ENCODE measurements around the gene DTX1.

Gene DTX1

DNA sequence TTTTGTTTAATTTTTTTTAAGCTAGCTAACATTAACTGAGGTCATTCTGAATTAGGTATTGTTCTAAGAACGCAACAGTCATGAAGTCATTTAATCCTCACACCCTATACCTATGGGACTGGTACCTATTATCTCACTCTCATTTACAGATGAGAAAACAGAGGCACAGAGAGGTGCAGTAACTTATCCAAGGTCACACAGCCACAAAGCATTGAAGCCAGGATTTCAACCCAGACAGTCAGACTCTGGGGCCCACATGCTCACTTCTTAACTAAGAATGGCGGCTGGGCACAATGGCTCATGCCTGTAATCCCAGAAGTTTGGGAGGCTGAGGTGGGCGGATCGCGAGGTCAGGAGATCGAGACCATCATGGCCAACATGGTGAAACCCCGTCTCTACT, 15.0 kb upstream of the DTX1 start:
- Histone ChIP-seq H3K79me2 (ENCODE audit: insufficient read depth, low read depth) (no peaks in the 10 kb centered on the region), H3K36me3 (ENCODE audit: insufficient read depth) (no peaks in the 10 kb centered on the region), H2AFZ (ENCODE audit: low read depth) (no peak overlapping the region), H3K4me2 (no peak overlapping the region), H3K27ac (no peak overlapping the region), H3K9ac (no peak overlapping the region), H3K4me1 (ENCODE audit: low read depth, poor library complexity, severe bottlenecking) (no peaks in the 10 kb centered on the region), H3K4me3 (IDR thresholded peaks at IDR 0.05; ENCODE audit: insufficient read depth, low read depth, low read length) (no peak overlapping the region), H3K27me3 (ENCODE audit: insufficient read depth, low read depth) (no peaks in the 10 kb centered on the region), H4K20me1 (ENCODE audit: insufficient read depth) (no peaks in the 10 kb centered on the region)
- TF ChIP-seq, protein P1, sequence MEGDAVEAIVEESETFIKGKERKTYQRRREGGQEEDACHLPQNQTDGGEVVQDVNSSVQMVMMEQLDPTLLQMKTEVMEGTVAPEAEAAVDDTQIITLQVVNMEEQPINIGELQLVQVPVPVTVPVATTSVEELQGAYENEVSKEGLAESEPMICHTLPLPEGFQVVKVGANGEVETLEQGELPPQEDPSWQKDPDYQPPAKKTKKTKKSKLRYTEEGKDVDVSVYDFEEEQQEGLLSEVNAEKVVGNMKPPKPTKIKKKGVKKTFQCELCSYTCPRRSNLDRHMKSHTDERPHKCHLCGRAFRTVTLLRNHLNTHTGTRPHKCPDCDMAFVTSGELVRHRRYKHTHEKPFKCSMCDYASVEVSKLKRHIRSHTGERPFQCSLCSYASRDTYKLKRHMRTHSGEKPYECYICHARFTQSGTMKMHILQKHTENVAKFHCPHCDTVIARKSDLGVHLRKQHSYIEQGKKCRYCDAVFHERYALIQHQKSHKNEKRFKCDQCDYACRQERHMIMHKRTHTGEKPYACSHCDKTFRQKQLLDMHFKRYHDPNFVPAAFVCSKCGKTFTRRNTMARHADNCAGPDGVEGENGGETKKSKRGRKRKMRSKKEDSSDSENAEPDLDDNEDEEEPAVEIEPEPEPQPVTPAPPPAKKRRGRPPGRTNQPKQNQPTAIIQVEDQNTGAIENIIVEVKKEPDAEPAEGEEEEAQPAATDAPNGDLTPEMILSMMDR (conservative IDR thresholded peaks at IDR 0.05; ENCODE audit: low read depth, low read length) = no peak

DNA sequence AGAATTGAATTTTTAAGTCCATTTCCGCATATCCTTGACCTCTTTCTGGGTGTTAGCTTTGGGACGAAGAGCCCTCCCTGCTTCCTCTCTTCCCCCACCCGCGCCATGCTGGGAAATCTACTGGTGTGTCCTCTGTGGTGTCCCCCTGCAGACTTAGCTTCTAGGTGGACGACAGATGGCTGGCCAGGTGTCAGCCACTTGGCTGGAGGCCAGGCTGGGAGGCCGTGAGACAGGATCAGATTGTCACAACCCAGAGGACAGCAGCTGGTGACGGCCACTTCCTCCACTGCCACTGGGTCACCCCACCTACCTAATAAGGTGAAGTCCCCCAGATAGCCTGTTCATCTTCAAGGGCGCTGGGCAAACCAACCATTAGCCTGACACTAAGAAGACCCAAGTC, 13.3 kb upstream of the DTX1 start:
- no peak overlapping the region for H3K4me3 ChIP-seq (IDR thresholded peaks at IDR 0.05; ENCODE audit: insufficient read depth, low read depth, low read length)
- no peak overlapping the region for H3K9ac ChIP-seq
- H3K36me3 ChIP-seq (ENCODE audit: insufficient read depth) = no peaks in the 10 kb centered on the region
- no peaks in the 10 kb centered on the region for H3K79me2 ChIP-seq (ENCODE audit: insufficient read depth, low read depth)
- TF ChIP-seq, protein P1 (conservative IDR thresholded peaks at IDR 0.05; ENCODE audit: low read depth, low read length) = no peak
- peaks cover under 1% of the 10 kb centered on the region for H3K4me1 ChIP-seq (ENCODE audit: low read depth, poor library complexity, severe bottlenecking)
- no peaks in the 10 kb centered on the region for H4K20me1 ChIP-seq (ENCODE audit: insufficient read depth)
- no peak overlapping the region for H3K4me2 ChIP-seq
- H3K27ac ChIP-seq = no peak overlapping the region
- H2AFZ ChIP-seq (ENCODE audit: low read depth) = no peak overlapping the region
- H3K27me3 ChIP-seq (ENCODE audit: insufficient read depth, low read depth) = no peaks in the 10 kb centered on the region

DNA sequence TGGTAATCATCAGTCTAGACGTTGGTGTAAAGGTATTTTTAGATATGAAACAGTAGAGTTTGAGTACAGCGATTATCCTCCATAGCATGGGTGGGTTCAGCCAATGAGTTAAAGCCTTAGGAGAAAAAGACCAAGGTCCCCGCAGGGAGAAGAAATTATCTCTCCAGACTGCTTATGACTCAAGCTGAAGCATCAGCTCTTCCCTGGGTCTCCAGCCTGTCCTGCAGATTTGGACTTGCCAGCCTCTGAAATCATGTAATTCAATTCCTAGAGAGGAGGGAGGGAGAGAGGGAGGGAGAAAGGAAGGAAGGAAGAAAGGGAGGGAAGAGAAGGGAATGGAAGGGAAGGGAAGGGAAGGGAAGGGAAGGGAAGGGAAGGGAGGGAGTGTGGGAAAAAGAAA, 12.0 kb upstream of the DTX1 start:
- TF ChIP-seq, protein P1 (conservative IDR thresholded peaks at IDR 0.05; ENCODE audit: low read depth, low read length) = no peak
- H3K4me2 ChIP-seq = no peak overlapping the region
- H3K4me1 ChIP-seq (ENCODE audit: low read depth, poor library complexity, severe bottlenecking) = peaks cover 13% of the 10 kb centered on the region

DNA sequence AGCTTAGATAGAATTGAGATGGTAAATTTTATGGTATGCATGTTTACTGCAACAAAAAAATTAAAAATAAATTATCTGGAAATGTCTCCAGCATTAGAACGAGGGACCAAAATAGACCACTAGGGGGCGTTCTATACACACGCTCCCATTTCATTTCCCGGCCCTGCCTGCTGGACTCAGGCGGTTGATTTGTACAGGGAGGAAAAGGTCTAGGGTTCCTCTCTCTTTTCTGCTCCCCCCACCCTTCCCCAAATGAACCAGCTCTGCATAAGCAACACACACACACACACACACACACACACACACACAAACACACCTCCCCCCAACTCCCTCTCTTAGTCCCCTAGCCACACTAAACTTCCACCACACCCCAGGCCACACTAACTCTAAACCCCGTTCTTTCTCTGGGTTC, 7.8 kb upstream of the DTX1 start:
- Histone ChIP-seq H3K4me2 (peak overlapping the region; percentile 18; the same call in 1 of the 2 replicates), H3K27ac (no peak overlapping the region), H2AFZ (ENCODE audit: low read depth) (peak overlapping the region; percentile 53), H3K36me3 (ENCODE audit: insufficient read depth) (no peaks in the 10 kb centered on the region), H3K79me2 (ENCODE audit: insufficient read depth, low read depth) (no peaks in the 10 kb centered on the region), H4K20me1 (ENCODE audit: insufficient read depth) (no peaks in the 10 kb centered on the region), H3K4me1 (ENCODE audit: low read depth, poor library complexity, severe bottlenecking) (peaks cover 16% of the 10 kb centered on the region), H3K9ac (no peak overlapping the region), H3K4me3 (IDR thresholded peaks at IDR 0.05; ENCODE audit: insufficient read depth, low read depth, low read length) (no peak overlapping the region), H3K27me3 (ENCODE audit: insufficient read depth, low read depth) (no peaks in the 10 kb centered on the region)
- TF ChIP-seq, protein P1 (conservative IDR thresholded peaks at IDR 0.05; ENCODE audit: low read depth, low read length) = peak; percentile 78

More for the DNA sequence above, 12.0 kb upstream of the DTX1 start:
- Histone ChIP-seq H3K27ac (no peak overlapping the region), H4K20me1 (ENCODE audit: insufficient read depth) (no peaks in the 10 kb centered on the region), H2AFZ (ENCODE audit: low read depth) (no peak overlapping the region), H3K4me3 (IDR thresholded peaks at IDR 0.05; ENCODE audit: insufficient read depth, low read depth, low read length) (no peak overlapping the region), H3K27me3 (ENCODE audit: insufficient read depth, low read depth) (no peaks in the 10 kb centered on the region), H3K79me2 (ENCODE audit: insufficient read depth, low read depth) (no peaks in the 10 kb centered on the region), H3K9ac (no peak overlapping the region), H3K36me3 (ENCODE audit: insufficient read depth) (no peaks in the 10 kb centered on the region)
